Body of pancreas (tissue), 4 donors: ENCODE measurements around the gene LINC01488.

Source experiments
- POLR2A ChIP-seq, 3 donors: fragments of 450-650 bp; IDR thresholded peaks; one replicate each; pipeline ENCODE4 v1.6.1; 2016; ENCODE audit warnings: antibody characterized with exemption in 3 of 3, mild to moderate bottlenecking in 2 of 3
- TF ChIP-seq, protein P1 (sequence below), 7 experiments: fragments of 450-650 bp in 4 of 7; fragments of 200-600 bp in 3 of 7; sonication (generic) in 3 of 7; IDR thresholded peaks; one replicate each; pipeline ENCODE4 v1.5.1; 2016 to 2019; ENCODE audit warnings: antibody characterized with exemption in 7 of 7

GRCh38 chr11:69439651-69440464 is 41.6 kb upstream of the LINC01488 start:
- TF ChIP-seq, protein P1, sequence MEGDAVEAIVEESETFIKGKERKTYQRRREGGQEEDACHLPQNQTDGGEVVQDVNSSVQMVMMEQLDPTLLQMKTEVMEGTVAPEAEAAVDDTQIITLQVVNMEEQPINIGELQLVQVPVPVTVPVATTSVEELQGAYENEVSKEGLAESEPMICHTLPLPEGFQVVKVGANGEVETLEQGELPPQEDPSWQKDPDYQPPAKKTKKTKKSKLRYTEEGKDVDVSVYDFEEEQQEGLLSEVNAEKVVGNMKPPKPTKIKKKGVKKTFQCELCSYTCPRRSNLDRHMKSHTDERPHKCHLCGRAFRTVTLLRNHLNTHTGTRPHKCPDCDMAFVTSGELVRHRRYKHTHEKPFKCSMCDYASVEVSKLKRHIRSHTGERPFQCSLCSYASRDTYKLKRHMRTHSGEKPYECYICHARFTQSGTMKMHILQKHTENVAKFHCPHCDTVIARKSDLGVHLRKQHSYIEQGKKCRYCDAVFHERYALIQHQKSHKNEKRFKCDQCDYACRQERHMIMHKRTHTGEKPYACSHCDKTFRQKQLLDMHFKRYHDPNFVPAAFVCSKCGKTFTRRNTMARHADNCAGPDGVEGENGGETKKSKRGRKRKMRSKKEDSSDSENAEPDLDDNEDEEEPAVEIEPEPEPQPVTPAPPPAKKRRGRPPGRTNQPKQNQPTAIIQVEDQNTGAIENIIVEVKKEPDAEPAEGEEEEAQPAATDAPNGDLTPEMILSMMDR (IDR thresholded peaks at IDR 0.05), result no peak
- TF ChIP-seq POLR2A (IDR thresholded peaks at IDR 0.05), result no peak
